Measurements from ENCODE around the gene ORAI3. TPM values are rescaled to one million over a fixed set of nuclear protein-coding genes. Genes with fewer than 3 reads are reported as not detected.

The ORAI3 gene
- total and polyA plus RNA-seq, 2 of the 13 experiments (the other 11 are each of a cell fraction or from before 2014, with no cell fraction given), result 11.4 to 32.0 TPM

- TF ChIP-seq ZNF512B (CRISPR knock-in tag; IDR thresholded peaks at IDR 0.05; ENCODE audit: borderline replicate concordance) (peak; percentile 86; the same call in 1 of the 2 replicates), ZSCAN25 (CRISPR knock-in tag; IDR thresholded peaks at IDR 0.05) (peak; percentile 57; the same call in 1 of the 2 replicates), ZNF598 (CRISPR knock-in tag; IDR thresholded peaks at IDR 0.05; ENCODE audit: borderline replicate concordance) (0 out of 2 replicates have a peak, but pooled peaks have one; percentile 65), ZNF317 (CRISPR knock-in tag; IDR thresholded peaks at IDR 0.05) (no peak), ZBTB37 (CRISPR knock-in tag; IDR thresholded peaks at IDR 0.05) (no peak), HIVEP1 (CRISPR knock-in tag; IDR thresholded peaks at IDR 0.05) (peak; percentile 57; the same call in 1 of the 2 replicates), ZNF337 (CRISPR knock-in tag; IDR thresholded peaks at IDR 0.05; ENCODE audit: borderline replicate concordance, low read depth) (no peak), ZNF225 (CRISPR knock-in tag; IDR thresholded peaks at IDR 0.05) (0 out of 2 replicates have a peak, but pooled peaks have one; percentile 42), HNF4G (IDR thresholded peaks at IDR 0.05; ENCODE audit: borderline replicate concordance, low read depth, low read length) (no peak; the same call in 1 of the 2 replicates), HNF4G (CRISPR knock-in tag; IDR thresholded peaks at IDR 0.05; ENCODE audit: borderline replicate concordance, low read depth) (no peak), ZNF609 (CRISPR knock-in tag; IDR thresholded peaks at IDR 0.05; ENCODE audit: borderline replicate concordance) (peak; percentile 55; the same call in 1 of the 2 replicates), ZNF230 (CRISPR knock-in tag; IDR thresholded peaks at IDR 0.05) (no peak), ZNF17 (CRISPR knock-in tag; IDR thresholded peaks at IDR 0.05) (no peak), RARA (CRISPR knock-in tag; IDR thresholded peaks at IDR 0.05) (peak; percentile 32), ZBTB25 (CRISPR knock-in tag; IDR thresholded peaks at IDR 0.05) (peak; percentile 63; the same call in 1 of the 2 replicates), E2F1 (CRISPR knock-in tag; IDR thresholded peaks at IDR 0.05) (no peak)
Measured at GRCh38 chr16:30953511-30954124, 4.8 kb downstream of the ORAI3 start (continued).
